ENCODE measurements around the gene TMEM101. TPM values are rescaled to one million over a fixed set of nuclear protein-coding genes. Genes with fewer than 3 reads are reported as not detected.

The TMEM101 gene
- total and polyA plus RNA-seq, 2 donors (not counting 1 experiment from before 2014, with no cell fraction given) = 16.3 to 25.3 TPM

- H3K4me1 Mint-ChIP-seq = no peaks in the 10 kb centered on the region
- Histone ChIP-seq H3K9ac (ENCODE audit: low read length) (no peak overlapping the region), H3K36me3 (replicated peaks in 1 of 2; ENCODE audit: control extremely low read depth in 1 of 2, control insufficient read depth in 1 of 2, extremely low read depth in 1 of 2, insufficient read depth in 2 of 2, low read length in 1 of 2) (no peaks in the 10 kb centered on the region), H3K4me1 (ENCODE audit: control insufficient read depth in 2 of 2, insufficient read depth in 2 of 2, low read length in 2 of 2) (no peaks in the 10 kb centered on the region), H3K79me2 (ENCODE audit: control insufficient read depth, insufficient read depth, low read length) (no peaks in the 10 kb centered on the region), H3K4me3 (ENCODE audit: control extremely low read depth in 1 of 5, extremely low read depth in 1 of 5, insufficient read depth in 1 of 5, low read depth in 2 of 5, low read length in 4 of 5) (no peak overlapping the region), H3K9me3 (ENCODE audit: control extremely low read depth in 1 of 3, control insufficient read depth in 2 of 3, insufficient read depth in 1 of 3, low read length in 2 of 3) (no peaks in the 10 kb centered on the region), H3K27ac (ENCODE audit: low read length in 2 of 2) (no peak overlapping the region), H3K27me3 (replicated peaks in 1 of 4; ENCODE audit: control extremely low read depth in 1 of 4, control insufficient read depth in 3 of 4, insufficient read depth in 4 of 4, low read length in 3 of 4) (peaks cover 0 to 8% (median under 1%) of the 10 kb centered on the region in 4 experiments), H2AFZ (ENCODE audit: insufficient read depth, low read depth, low read length, poor library complexity, severe bottlenecking) (no peak overlapping the region), H4K20me1 (ENCODE audit: control insufficient read depth, insufficient read depth, low read length, poor library complexity, severe bottlenecking) (no peaks in the 10 kb centered on the region), H3K4me2 (replicated peaks; ENCODE audit: low read depth, low read length, poor library complexity, severe bottlenecking) (no peak overlapping the region)
- no peaks in the 10 kb centered on the region for H3K9me3 Mint-ChIP-seq (ENCODE audit: insufficient read depth)
- peaks cover 31% of the 10 kb centered on the region for H3K27me3 Mint-ChIP-seq
- CTCF ChIA-PET = no interaction called here
- ATAC-seq (ENCODE audit: low read depth) = no peak
- no peak overlapping the region for H3K27ac Mint-ChIP-seq
- no CpG with 5 or more reads among the region's 3 CpGs for WGBS (ENCODE audit: insufficient coverage)
- POLR2A ChIA-PET = no interaction called here
- TF ChIP-seq CTCF (IDR thresholded peaks at IDR 0.05) (no peak), EZH2 (IDR thresholded peaks at IDR 0.05; ENCODE audit: borderline replicate concordance, insufficient read depth, low read depth, low read length, poor library complexity, severe bottlenecking) (no peak)
- no peak for DNase-seq
- H3K4me3 Mint-ChIP-seq = no peak overlapping the region
- intact Hi-C loops (cut with micrococcal nuclease) = no loop called here
Observed at GRCh38 chr17:43966276-43966675, 48.5 kb downstream of the TMEM101 start.

- H3K27ac Mint-ChIP-seq = no peak overlapping the region
- Histone ChIP-seq H3K4me2 (replicated peaks; ENCODE audit: low read depth, low read length, poor library complexity, severe bottlenecking) (no peak overlapping the region), H3K27me3 (replicated peaks in 1 of 4; ENCODE audit: control extremely low read depth in 1 of 4, control insufficient read depth in 3 of 4, insufficient read depth in 4 of 4, low read length in 3 of 4) (peaks cover 0 to 12% (median under 1%) of the 10 kb centered on the region in 4 experiments), H4K20me1 (ENCODE audit: control insufficient read depth, insufficient read depth, low read length, poor library complexity, severe bottlenecking) (no peaks in the 10 kb centered on the region), H2AFZ (ENCODE audit: insufficient read depth, low read depth, low read length, poor library complexity, severe bottlenecking) (no peak overlapping the region), H3K79me2 (ENCODE audit: control insufficient read depth, insufficient read depth, low read length) (no peaks in the 10 kb centered on the region), H3K9ac (ENCODE audit: low read length) (no peak overlapping the region), H3K36me3 (replicated peaks in 1 of 2; ENCODE audit: control extremely low read depth in 1 of 2, control insufficient read depth in 1 of 2, extremely low read depth in 1 of 2, insufficient read depth in 2 of 2, low read length in 1 of 2) (no peaks in the 10 kb centered on the region), H3K9me3 (ENCODE audit: control extremely low read depth in 1 of 3, control insufficient read depth in 2 of 3, insufficient read depth in 1 of 3, low read length in 2 of 3) (no peaks in the 10 kb centered on the region), H3K27ac (ENCODE audit: low read length in 2 of 2) (no peak overlapping the region), H3K4me3 (ENCODE audit: control extremely low read depth in 1 of 5, extremely low read depth in 1 of 5, insufficient read depth in 1 of 5, low read depth in 2 of 5, low read length in 4 of 5) (no peak overlapping the region), H3K4me1 (ENCODE audit: control insufficient read depth in 2 of 2, insufficient read depth in 2 of 2, low read length in 2 of 2) (no peaks in the 10 kb centered on the region)
- peaks cover 25% of the 10 kb centered on the region for H3K27me3 Mint-ChIP-seq
- no peak for TF ChIP-seq EZH2 (IDR thresholded peaks at IDR 0.05; ENCODE audit: borderline replicate concordance, insufficient read depth, low read depth, low read length, poor library complexity, severe bottlenecking)
- TF ChIP-seq CTCF (IDR thresholded peaks at IDR 0.05) = no peak
- ChIA-PET CTCF (interaction anchor here (0.8 to 5.2 kb wide), 2 partner anchors 19 to 80 kb away, joined by 4 to 19 read pairs; no protein-coding TSS in a partner anchor), POLR2A (interaction anchor here (0.7 kb wide), 1 partner anchor 63 kb away, joined by 5 read pairs; no protein-coding TSS in a partner anchor)
- H3K4me3 Mint-ChIP-seq = no peak overlapping the region
- 59% methylated on average over 7 of the region's 7 CpGs for WGBS (ENCODE audit: insufficient coverage)
- ATAC-seq (ENCODE audit: low read depth) (no peak), DNase-seq (no peak)
- intact Hi-C loops (cut with micrococcal nuclease) = no loop called here
- H3K4me1 Mint-ChIP-seq = no peaks in the 10 kb centered on the region
- H3K9me3 Mint-ChIP-seq (ENCODE audit: insufficient read depth) = no peaks in the 10 kb centered on the region
Observed at GRCh38 chr17:43962479-43962878, 52.3 kb downstream of the TMEM101 start.

Measured in B cell (primary cell).